AG10803 (cell line): ENCODE measurements around the gene PTMS.
A peak's percentile ranks its signal among the peaks of the same experiment; 100 is the strongest.

Experiments used
- DNase-seq: peaks from one replicate; pipeline ENCODE4 v3.0.0; 2010; ENCODE audit warnings: low read depth
- H3K4me3 ChIP-seq: 2 replicates; pipeline ENCODE4 v1.5.1; 2011; ENCODE audit warnings: mild to moderate bottlenecking, low read length, control low read depth
- CTCF ChIP-seq: conservative IDR thresholded peaks from 2 replicates; pipeline ENCODE4 v1.5.1; 2011; ENCODE audit warnings: mild to moderate bottlenecking, low read length, control low read depth, inconsistent platforms

PTMS gene

GRCh38 chr12:6752921-6753771 is 13.0 kb upstream of the PTMS start, which contains the start of gene MLF2:
MLF2 (minus strand) TSS chr12:6753141; CDS start chr12:6752334, 807 bp downstream.
- H3K4me3 ChIP-seq, result peak within 1 kb of the TSS; percentile 87
- no peak; the same call in 1 of the 2 replicates for TF ChIP-seq CTCF
- DNase-seq, result peak; percentile 99

DNA sequence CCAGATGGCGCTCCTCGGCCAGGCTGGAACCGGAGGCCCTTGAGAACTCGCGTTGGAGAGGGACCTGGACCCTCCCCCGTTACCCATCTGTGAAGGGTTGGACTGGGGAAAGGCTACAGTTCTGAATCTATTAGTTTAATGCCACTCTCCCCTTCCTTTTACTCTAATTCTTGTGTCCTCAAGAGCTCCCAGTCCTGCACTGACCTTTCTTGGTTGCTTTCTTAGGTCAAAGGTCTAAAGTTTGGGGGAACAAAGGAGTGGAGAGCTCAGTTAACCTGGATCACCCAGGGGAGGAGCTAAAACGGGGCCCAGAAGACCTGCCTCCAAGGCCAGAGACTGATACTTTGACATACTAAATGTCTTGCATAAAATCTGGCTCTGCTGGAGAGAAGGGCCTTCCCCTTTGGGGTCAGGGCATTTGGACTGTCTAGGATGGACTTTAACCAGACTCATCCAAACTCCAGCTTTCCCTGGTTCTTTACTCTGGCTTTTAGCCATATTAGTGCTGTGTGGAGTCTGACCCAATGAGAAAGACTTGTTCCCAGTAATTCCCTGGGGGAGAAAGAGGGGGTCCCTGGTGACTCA is 12.3 kb upstream of the PTMS start:
- no peak for DNase-seq
- peak overlapping the region; percentile 8; the same call in 1 of the 2 replicates for H3K4me3 ChIP-seq
- TF ChIP-seq CTCF, result peak; percentile 93; the same call in 1 of the 2 replicates

- TF ChIP-seq CTCF, result no peak
- no peak overlapping the region for H3K4me3 ChIP-seq
- DNase-seq, result no peak
Observed at GRCh38 chr12:6754411-6754810, 11.8 kb upstream of the PTMS start.

- H3K4me3 ChIP-seq, result no peak overlapping the region
- DNase-seq, result no peak
- no peak for TF ChIP-seq CTCF
Observed at GRCh38 chr12:6757028-6757690, 9.0 kb upstream of the PTMS start.

DNA sequence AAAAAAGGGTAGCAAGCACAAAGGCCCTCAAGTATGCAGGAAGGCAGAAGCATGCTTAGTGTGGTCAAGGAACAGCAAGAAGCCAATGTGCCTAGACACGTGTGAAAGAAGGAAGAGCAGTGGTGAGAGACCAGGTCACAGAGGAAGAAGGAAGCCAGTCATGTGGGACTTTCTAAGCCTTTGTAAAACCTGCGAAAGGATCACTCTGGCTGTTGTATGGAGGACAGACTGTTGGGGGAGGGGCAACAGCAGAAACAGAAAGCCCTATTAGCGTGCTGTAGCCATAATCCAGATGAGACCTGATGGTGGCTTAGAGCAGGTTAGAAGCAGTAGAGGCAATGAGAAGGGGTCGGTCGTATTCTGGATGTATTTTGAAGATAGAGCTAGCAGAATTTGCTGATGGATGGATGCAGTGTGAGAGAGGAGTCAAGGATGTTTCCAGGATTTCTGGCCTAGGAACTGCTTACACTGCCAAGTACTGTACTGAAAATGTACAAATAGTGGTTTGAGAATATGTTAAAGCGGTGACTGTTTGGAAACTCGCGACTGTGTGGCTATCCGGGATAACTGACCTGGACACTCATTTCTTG is 7.6 kb upstream of the PTMS start:
- no peak overlapping the region for H3K4me3 ChIP-seq
- TF ChIP-seq CTCF, result no peak
- no peak for DNase-seq

GRCh38 chr12:6759741-6760140 is 6.4 kb upstream of the PTMS start:
- no peak overlapping the region for H3K4me3 ChIP-seq
- no peak for TF ChIP-seq CTCF
- DNase-seq, result no peak
